ENCODE data around the gene HCRTR1. TPM values are rescaled to one million over a fixed set of nuclear protein-coding genes. Genes with fewer than 3 reads are reported as not detected.

Gene HCRTR1
- total RNA-seq, 2 donors from 2014 or later = not detected

DNA sequence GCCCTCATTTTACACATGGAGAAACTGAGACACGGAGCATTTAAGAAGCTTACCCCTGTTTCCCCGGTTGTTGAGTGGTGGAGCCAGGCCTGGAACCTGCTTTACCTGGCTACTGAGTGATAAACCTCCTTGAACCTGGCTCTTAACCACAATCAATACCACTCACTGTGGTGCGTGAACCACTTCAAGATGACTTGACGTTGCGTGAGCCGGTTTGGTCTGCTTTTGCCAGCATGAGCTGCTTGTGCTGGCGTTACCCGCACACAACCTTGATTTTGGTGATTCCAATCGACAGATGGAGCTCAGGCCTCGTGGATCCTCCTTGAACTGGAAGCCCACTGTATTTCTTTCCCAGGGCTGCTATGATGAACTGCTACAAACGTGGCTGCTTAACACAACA is 47.3 kb upstream of the HCRTR1 start:
- Histone ChIP-seq H3K4me1 (replicated peaks) (no peaks in the 10 kb centered on the region), H3K9me3 (no peaks in the 10 kb centered on the region), H3K4me3 (no peak overlapping the region), H3K36me3 (no peaks in the 10 kb centered on the region), H3K27ac (no peak overlapping the region), H3K27me3 (replicated peaks; ENCODE audit: insufficient read depth) (no peaks in the 10 kb centered on the region)
- intact Hi-C loops (cut with DNase I) = no loop called here
- TF ChIP-seq POLR2AphosphoS5 (IDR thresholded peaks at IDR 0.05) (no peak), POLR2A (IDR thresholded peaks at IDR 0.05) (no peak)
- TF ChIP-seq, protein P1, sequence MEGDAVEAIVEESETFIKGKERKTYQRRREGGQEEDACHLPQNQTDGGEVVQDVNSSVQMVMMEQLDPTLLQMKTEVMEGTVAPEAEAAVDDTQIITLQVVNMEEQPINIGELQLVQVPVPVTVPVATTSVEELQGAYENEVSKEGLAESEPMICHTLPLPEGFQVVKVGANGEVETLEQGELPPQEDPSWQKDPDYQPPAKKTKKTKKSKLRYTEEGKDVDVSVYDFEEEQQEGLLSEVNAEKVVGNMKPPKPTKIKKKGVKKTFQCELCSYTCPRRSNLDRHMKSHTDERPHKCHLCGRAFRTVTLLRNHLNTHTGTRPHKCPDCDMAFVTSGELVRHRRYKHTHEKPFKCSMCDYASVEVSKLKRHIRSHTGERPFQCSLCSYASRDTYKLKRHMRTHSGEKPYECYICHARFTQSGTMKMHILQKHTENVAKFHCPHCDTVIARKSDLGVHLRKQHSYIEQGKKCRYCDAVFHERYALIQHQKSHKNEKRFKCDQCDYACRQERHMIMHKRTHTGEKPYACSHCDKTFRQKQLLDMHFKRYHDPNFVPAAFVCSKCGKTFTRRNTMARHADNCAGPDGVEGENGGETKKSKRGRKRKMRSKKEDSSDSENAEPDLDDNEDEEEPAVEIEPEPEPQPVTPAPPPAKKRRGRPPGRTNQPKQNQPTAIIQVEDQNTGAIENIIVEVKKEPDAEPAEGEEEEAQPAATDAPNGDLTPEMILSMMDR (IDR thresholded peaks at IDR 0.05) = no peak
- DNase-seq (ENCODE audit: low spot score) = no peak
- 95% methylated on average over 11 of the region's 11 CpGs for WGBS

DNA sequence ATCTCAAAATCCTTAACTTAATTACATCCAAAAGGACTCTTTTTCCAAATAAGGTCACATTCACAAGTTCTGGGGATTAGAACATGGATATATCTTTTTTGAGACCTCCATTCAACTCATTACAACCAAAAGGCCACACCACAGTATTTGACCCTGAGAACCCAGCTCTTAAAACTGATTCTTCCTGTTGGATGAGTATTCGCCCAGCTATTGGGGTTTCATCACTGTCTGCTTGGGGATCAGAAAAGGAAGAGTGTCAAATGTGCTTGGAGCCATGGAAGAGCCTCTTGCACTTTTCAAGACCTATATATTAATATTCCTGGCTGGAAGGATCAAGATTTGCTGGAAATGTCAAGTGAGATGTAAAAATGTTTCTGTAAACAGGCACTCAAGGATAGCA is 46.6 kb upstream of the HCRTR1 start:
- H3K36me3 ChIP-seq = no peaks in the 10 kb centered on the region
- intact Hi-C loops (cut with DNase I) = no loop called here
- no peak for TF ChIP-seq POLR2A (IDR thresholded peaks at IDR 0.05)
- H3K4me1 ChIP-seq (replicated peaks) = no peaks in the 10 kb centered on the region
- no peak overlapping the region for H3K4me3 ChIP-seq
- no peaks in the 10 kb centered on the region for H3K9me3 ChIP-seq
- WGBS = 59% methylated on average over 1 of the region's 1 CpG
- H3K27me3 ChIP-seq (replicated peaks; ENCODE audit: insufficient read depth) = no peaks in the 10 kb centered on the region
- H3K27ac ChIP-seq = no peak overlapping the region
- no peak for DNase-seq (ENCODE audit: low spot score)

DNA sequence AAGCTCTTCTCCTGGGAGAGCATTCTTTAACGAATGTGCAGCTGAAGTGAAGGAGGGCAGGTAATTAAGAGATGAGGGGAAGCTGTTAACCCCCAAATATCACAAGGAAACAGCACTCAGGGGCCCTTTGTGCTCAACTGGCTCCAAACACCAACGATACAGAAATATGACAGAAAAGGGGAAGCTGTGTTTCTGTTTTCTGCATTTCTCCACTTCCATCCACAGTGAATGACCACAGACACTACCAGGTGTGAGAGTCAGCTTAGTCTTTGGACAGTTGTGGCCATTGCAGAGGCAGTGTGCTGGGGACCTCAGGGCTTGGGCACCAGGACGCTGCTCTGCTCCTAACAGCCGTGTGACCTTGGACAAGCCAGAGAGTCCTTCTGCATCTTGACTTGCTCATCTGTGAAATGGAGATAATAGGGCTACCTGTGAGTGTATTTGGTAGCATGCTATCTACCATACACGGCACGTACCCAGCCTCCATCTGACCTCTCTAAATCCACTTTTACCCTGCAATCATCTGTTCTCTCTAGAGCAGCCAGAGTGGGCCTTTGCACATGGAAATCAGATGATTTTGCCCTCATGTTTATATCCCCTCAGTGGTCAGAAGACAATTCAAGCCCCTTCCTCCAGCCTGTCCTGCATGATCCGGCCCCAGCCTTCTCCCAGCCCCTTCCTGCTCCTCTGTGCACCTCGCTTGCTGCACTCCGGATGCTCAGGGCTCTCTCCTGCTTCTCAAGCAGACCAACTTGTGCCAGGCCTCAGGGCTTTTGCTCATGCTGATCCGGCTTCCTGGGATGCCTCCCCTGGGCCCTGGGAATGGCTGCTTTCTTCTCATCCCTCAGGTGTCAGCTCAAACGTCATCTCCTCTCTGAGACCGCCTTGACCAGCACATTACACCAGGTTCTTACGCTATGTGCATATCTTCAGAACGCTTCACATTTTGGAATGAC is 45.9 kb upstream of the HCRTR1 start:
- no peaks in the 10 kb centered on the region for H3K36me3 ChIP-seq
- DNase-seq (ENCODE audit: low spot score) = no peak
- H3K27me3 ChIP-seq (replicated peaks; ENCODE audit: insufficient read depth) = no peaks in the 10 kb centered on the region
- TF ChIP-seq POLR2AphosphoS5 (IDR thresholded peaks at IDR 0.05) (no peak), POLR2A (IDR thresholded peaks at IDR 0.05) (no peak)
- TF ChIP-seq, protein P1 (IDR thresholded peaks at IDR 0.05) = no peak
- H3K9me3 ChIP-seq = no peaks in the 10 kb centered on the region
- intact Hi-C loops (cut with DNase I) = no loop called here
- H3K4me3 ChIP-seq = no peak overlapping the region
- no peak overlapping the region for H3K27ac ChIP-seq
- WGBS = 83% methylated on average over 14 of the region's 14 CpGs
- no peaks in the 10 kb centered on the region for H3K4me1 ChIP-seq (replicated peaks)

DNA sequence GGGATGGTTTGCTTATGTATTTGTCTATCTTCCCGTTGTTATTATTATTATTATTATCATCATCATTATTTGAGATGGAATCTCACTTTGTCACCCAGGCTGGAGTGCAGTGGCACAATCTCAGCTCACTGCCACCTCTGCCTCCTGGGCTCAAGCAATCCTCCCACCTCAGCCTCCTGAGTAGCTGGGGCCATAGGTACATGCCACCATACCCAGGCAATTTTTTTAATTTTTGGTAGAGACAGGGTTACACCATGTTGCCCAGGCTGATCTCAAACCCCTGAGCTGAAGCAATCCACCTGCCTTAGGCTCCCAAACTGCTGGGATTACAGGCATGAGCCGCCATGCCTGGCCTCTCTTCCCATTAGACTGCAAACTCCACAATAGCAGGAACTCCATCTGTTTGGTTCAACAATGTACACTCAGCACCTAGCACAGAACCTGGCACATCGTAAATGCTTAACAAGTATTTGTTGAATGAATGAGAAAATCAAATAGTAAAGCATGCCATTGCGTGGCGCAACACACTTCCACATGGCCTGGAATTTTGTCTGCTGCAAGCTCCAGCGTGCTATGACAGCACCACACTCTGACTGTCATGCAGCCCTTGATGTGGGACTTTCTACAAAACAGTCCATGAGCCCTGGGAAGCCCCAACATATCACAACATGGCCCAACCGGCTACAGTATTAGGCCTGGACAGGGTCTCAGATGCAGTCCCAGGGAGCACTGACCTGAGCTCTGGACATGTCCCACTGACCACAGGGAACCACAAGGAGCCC is 45.0 kb upstream of the HCRTR1 start:
- 35% methylated on average over 7 of the region's 7 CpGs for WGBS
- no peaks in the 10 kb centered on the region for H3K36me3 ChIP-seq
- no peaks in the 10 kb centered on the region for H3K4me1 ChIP-seq (replicated peaks)
- no peaks in the 10 kb centered on the region for H3K27me3 ChIP-seq (replicated peaks; ENCODE audit: insufficient read depth)
- H3K27ac ChIP-seq = peak overlapping the region; percentile 57 to 79
- intact Hi-C loops (cut with DNase I) = no loop called here
- peak; percentile 89 for TF ChIP-seq POLR2AphosphoS5 (IDR thresholded peaks at IDR 0.05)
- no peak for TF ChIP-seq POLR2A (IDR thresholded peaks at IDR 0.05)
- TF ChIP-seq, protein P1 (IDR thresholded peaks at IDR 0.05) = peak in 1 of 4 experiments; percentile 6
- DNase-seq (ENCODE audit: low spot score) = peak; percentile 81
- no peaks in the 10 kb centered on the region for H3K9me3 ChIP-seq
- H3K4me3 ChIP-seq = no peak overlapping the region

DNA sequence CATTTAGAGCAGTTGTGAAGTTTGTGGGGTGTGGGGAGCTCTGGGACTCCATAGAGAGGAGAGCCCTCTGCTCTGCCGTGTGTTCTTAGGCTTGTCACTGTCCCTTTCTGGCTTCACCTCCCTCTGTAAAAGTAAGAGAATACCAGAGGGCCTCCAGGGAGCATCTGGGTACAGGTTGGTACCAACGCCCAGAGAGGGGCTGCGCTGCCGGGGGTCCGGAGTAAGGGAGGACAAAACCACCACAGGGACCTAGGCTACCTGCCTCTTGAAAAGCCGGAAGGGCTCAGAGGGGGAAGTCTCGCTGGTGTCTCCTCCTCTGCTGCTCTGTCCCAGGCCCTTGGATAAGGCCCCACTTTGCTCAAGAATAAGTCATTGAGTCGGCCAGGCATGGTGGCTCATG is 44.2 kb upstream of the HCRTR1 start:
- 91% methylated on average over 8 of the region's 8 CpGs for WGBS
- H3K4me1 ChIP-seq (replicated peaks) = no peaks in the 10 kb centered on the region

More for the DNA sequence above, 44.2 kb upstream of the HCRTR1 start:
- TF ChIP-seq, protein P1 (IDR thresholded peaks at IDR 0.05) = no peak
- TF ChIP-seq POLR2A (IDR thresholded peaks at IDR 0.05) (no peak), POLR2AphosphoS5 (IDR thresholded peaks at IDR 0.05) (no peak)
- no peak overlapping the region for H3K4me3 ChIP-seq
- DNase-seq (ENCODE audit: low spot score) = no peak
- no peaks in the 10 kb centered on the region for H3K27me3 ChIP-seq (replicated peaks; ENCODE audit: insufficient read depth)
- H3K27ac ChIP-seq = peak overlapping the region; percentile 57 to 79
- intact Hi-C loops (cut with DNase I) = no loop called here
- H3K36me3 ChIP-seq = no peaks in the 10 kb centered on the region
- no peaks in the 10 kb centered on the region for H3K9me3 ChIP-seq
